ENCODE data around the gene MLLT10. TPM values are rescaled to one million over a fixed set of nuclear protein-coding genes. Genes with fewer than 3 reads are reported as not detected.
A peak's percentile ranks its signal among the peaks of the same experiment; 100 is the strongest.

The MLLT10 gene
- total and polyA plus RNA-seq, 10 of the 15 experiments (the other 5 are each of a cell fraction or from before 2014, with no cell fraction given), result 8.7 to 61.1 (median 28.5) TPM

DNA sequence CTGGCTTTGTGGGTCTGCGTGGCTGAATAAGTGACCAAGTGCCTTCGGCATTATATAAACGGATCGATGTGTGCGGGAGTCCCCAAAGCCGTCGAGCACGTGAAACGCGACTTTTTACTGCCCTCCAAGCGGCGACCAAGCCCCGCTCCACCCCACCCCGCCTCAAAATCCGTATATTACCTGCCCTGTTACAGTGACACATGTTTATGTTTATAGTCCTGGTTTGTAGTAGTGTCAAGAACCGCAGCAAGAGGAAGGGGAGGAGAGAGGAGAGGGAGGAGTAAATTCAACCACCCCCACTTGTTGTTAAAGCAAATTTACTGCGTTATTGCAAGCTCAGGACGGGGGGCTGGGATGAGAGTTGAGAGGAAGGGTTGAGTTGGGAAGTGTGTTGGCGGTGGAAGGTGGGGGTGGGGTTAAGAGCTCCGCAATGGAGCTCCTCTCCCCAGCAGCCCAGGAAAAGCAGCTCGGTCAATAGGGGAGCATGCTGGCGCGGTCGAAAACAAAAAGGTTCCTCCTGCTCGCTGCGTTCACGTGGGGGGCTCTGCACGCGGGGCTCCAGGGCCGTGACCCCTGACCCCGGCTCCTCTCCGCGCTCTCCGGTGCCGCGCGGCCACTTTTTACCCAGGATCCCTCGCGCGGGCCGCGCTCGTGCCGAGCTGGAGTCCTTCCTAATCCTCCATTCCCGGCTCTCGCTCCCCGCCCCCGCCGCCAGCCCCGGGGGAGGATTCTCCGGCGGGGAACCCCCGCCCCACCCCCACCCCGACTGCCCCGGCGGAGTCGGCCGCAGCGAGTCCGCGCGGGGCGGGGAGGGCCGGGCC, 8.5 kb upstream of the MLLT10 start, which contains the start of gene SKIDA1:
TSS of gene SKIDA1 (minus strand) at position 316 of the 821 bp plus-strand sequence. CDS start 7,860 bp downstream, outside the sequence.
- Histone ChIP-seq H3K27ac (ENCODE audit: control insufficient read depth, insufficient read depth) (peak within 1 kb of the TSS; percentile 39), H3K27me3 (replicated peaks in 1 of 2; ENCODE audit: control insufficient read depth in 2 of 2, insufficient read depth in 2 of 2, low read length in 1 of 2) (peaks cover 0 to 4% of the 10 kb centered on the region in 2 experiments; a peak in 1 of 4 replicates), H3K4me1 (ENCODE audit: control insufficient read depth, insufficient read depth, low read length) (peaks cover 13% of the 10 kb centered on the region), H2AFZ (ENCODE audit: control insufficient read depth, low read depth, low read length) (peak within 1 kb of the TSS; percentile 77), H3K9ac (ENCODE audit: control insufficient read depth, insufficient read depth, low read length) (peak within 1 kb of the TSS; percentile 19), H3K4me3 (peak within 1 kb of the TSS; percentile 80), H3K9me3 (replicated peaks; ENCODE audit: control insufficient read depth, insufficient read depth, low read length) (no peaks in the 10 kb centered on the region), H3K79me2 (ENCODE audit: control insufficient read depth, insufficient read depth, low read length) (no peaks in the 10 kb centered on the region), H3K36me3 (ENCODE audit: control insufficient read depth in 2 of 2, insufficient read depth in 2 of 2, low read length in 1 of 2) (no peaks in the 10 kb centered on the region), H3K4me2 (ENCODE audit: control insufficient read depth, insufficient read depth) (peak within 1 kb of the TSS; percentile 92), H4K20me1 (ENCODE audit: control insufficient read depth, insufficient read depth) (no peaks in the 10 kb centered on the region)
- ATAC-seq, result peak; percentile 71
- CTCF ChIA-PET, result interaction anchor here (1.0 to 1.1 kb wide), 2 partner anchors 148 to 207 kb away, joined by 3 read pairs; no protein-coding TSS in a partner anchor
- POLR2A ChIA-PET, result interaction anchor here (0.5 to 0.6 kb wide), 2 partner anchors 48 to 246 kb away, joined by 4 read pairs; no protein-coding TSS in a partner anchor
- no peak for DNase-seq (ENCODE audit: low read depth, low spot score)
- 11% methylated on average over 37 of the region's 64 CpGs for WGBS (ENCODE audit: insufficient coverage, insufficient replicate concordance, low lambda C conversion rate, missing lambda C conversion rate)
- FAIRE-seq, result peak; percentile 62
- in situ Hi-C loops (cut with MboI), result loop anchor here (5.0 kb wide), 1 partner anchor 792 kb away; the partner anchor contains the start of gene COMMD3
- intact Hi-C loops (cut with micrococcal nuclease; ENCODE audit: unreplicated experiment), result no loop called here
- BruUV-seq (replicated peaks), result no TSS peak
- RAD21 ChIA-PET (ENCODE audit: unreplicated experiment), result interaction anchor here (0.6 to 1.5 kb wide), 3 partner anchors 8 to 52 kb away, joined by 3 to 5 read pairs (median 3); partner anchors contain the start of gene MLLT10
- SMC1A ChIA-PET (ENCODE audit: uncharacterized antibody, unreplicated experiment), result interaction anchor here (0.6 to 1.5 kb wide), 2 partner anchors 14 to 30 kb away, joined by 3 to 5 read pairs; no protein-coding TSS in a partner anchor
- TF ChIP-seq PAX5 (IDR thresholded peaks at IDR 0.05; ENCODE audit: borderline replicate concordance, low read depth, low read length) (0 out of 2 replicates have a peak, but pooled peaks have one; percentile 23), LARP7 (IDR thresholded peaks at IDR 0.05) (peak; percentile 44), FOXK2 (IDR thresholded peaks at IDR 0.05) (peak; percentile 62), EGR1 (IDR thresholded peaks at IDR 0.05; ENCODE audit: borderline replicate concordance in 1 of 2, low read depth in 2 of 2, low read length in 2 of 2) (peak in 1 of 2 experiments; percentile 60; a peak in 2 of 3 replicates), NBN (IDR thresholded peaks at IDR 0.05) (peak; percentile 67; the same call in 1 of the 2 replicates), SREBF1 (IDR thresholded peaks at IDR 0.05; ENCODE audit: low read length) (no peak), HDGF (IDR thresholded peaks at IDR 0.05) (0 out of 2 replicates have a peak, but pooled peaks have one; percentile 67), TARDBP (IDR thresholded peaks at IDR 0.05; ENCODE audit: borderline replicate concordance) (no peak), IKZF2 (IDR thresholded peaks at IDR 0.05) (peak; percentile 32 to 47; a peak in 2 of 4 replicates)
- TF ChIP-seq, protein P1, sequence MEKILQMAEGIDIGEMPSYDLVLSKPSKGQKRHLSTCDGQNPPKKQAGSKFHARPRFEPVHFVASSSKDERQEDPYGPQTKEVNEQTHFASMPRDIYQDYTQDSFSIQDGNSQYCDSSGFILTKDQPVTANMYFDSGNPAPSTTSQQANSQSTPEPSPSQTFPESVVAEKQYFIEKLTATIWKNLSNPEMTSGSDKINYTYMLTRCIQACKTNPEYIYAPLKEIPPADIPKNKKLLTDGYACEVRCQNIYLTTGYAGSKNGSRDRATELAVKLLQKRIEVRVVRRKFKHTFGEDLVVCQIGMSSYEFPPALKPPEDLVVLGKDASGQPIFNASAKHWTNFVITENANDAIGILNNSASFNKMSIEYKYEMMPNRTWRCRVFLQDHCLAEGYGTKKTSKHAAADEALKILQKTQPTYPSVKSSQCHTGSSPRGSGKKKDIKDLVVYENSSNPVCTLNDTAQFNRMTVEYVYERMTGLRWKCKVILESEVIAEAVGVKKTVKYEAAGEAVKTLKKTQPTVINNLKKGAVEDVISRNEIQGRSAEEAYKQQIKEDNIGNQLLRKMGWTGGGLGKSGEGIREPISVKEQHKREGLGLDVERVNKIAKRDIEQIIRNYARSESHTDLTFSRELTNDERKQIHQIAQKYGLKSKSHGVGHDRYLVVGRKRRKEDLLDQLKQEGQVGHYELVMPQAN (conservative IDR thresholded peaks at IDR 0.05), result 0 out of 2 replicates have a peak, but pooled peaks have one; percentile 24
- TF ChIP-seq, protein P2, sequence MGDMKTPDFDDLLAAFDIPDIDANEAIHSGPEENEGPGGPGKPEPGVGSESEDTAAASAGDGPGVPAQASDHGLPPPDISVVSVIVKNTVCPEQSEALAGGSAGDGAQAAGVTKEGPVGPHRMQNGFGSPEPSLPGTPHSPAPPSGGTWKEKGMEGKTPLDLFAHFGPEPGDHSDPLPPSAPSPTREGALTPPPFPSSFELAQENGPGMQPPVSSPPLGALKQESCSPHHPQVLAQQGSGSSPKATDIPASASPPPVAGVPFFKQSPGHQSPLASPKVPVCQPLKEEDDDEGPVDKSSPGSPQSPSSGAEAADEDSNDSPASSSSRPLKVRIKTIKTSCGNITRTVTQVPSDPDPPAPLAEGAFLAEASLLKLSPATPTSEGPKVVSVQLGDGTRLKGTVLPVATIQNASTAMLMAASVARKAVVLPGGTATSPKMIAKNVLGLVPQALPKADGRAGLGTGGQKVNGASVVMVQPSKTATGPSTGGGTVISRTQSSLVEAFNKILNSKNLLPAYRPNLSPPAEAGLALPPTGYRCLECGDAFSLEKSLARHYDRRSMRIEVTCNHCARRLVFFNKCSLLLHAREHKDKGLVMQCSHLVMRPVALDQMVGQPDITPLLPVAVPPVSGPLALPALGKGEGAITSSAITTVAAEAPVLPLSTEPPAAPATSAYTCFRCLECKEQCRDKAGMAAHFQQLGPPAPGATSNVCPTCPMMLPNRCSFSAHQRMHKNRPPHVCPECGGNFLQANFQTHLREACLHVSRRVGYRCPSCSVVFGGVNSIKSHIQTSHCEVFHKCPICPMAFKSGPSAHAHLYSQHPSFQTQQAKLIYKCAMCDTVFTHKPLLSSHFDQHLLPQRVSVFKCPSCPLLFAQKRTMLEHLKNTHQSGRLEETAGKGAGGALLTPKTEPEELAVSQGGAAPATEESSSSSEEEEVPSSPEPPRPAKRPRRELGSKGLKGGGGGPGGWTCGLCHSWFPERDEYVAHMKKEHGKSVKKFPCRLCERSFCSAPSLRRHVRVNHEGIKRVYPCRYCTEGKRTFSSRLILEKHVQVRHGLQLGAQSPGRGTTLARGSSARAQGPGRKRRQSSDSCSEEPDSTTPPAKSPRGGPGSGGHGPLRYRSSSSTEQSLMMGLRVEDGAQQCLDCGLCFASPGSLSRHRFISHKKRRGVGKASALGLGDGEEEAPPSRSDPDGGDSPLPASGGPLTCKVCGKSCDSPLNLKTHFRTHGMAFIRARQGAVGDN (IDR thresholded peaks at IDR 0.05), result peak; percentile 98
- TF ChIP-seq, protein P3, sequence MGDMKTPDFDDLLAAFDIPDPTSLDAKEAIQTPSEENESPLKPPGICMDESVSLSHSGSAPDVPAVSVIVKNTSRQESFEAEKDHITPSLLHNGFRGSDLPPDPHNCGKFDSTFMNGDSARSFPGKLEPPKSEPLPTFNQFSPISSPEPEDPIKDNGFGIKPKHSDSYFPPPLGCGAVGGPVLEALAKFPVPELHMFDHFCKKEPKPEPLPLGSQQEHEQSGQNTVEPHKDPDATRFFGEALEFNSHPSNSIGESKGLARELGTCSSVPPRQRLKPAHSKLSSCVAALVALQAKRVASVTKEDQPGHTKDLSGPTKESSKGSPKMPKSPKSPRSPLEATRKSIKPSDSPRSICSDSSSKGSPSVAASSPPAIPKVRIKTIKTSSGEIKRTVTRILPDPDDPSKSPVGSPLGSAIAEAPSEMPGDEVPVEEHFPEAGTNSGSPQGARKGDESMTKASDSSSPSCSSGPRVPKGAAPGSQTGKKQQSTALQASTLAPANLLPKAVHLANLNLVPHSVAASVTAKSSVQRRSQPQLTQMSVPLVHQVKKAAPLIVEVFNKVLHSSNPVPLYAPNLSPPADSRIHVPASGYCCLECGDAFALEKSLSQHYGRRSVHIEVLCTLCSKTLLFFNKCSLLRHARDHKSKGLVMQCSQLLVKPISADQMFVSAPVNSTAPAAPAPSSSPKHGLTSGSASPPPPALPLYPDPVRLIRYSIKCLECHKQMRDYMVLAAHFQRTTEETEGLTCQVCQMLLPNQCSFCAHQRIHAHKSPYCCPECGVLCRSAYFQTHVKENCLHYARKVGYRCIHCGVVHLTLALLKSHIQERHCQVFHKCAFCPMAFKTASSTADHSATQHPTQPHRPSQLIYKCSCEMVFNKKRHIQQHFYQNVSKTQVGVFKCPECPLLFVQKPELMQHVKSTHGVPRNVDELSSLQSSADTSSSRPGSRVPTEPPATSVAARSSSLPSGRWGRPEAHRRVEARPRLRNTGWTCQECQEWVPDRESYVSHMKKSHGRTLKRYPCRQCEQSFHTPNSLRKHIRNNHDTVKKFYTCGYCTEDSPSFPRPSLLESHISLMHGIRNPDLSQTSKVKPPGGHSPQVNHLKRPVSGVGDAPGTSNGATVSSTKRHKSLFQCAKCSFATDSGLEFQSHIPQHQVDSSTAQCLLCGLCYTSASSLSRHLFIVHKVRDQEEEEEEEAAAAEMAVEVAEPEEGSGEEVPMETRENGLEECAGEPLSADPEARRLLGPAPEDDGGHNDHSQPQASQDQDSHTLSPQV (IDR thresholded peaks at IDR 0.05), result 0 out of 2 replicates have a peak, but pooled peaks have one; percentile 31

Data from GM12878 (cell line).